ENCODE measurements around the gene HSD17B4.

GRCh38 chr5:119468286-119468685, 16.0 kb downstream of the HSD17B4 start:
- no peak for TF ChIP-seq CTCF (IDR thresholded peaks at IDR 0.05; ENCODE audit: poor library complexity)
- TF ChIP-seq EZH2 (IDR thresholded peaks at IDR 0.05; ENCODE audit: borderline replicate concordance): no peak
- no peak for TF ChIP-seq EZH2phosphoT487 (IDR thresholded peaks at IDR 0.05; ENCODE audit: low read depth, severe bottlenecking, unreplicated experiment)

Measured in hepatocyte (in vitro differentiated cells).